Measurements from ENCODE around the gene LTV1. TPM values are rescaled to one million over a fixed set of nuclear protein-coding genes. Genes with fewer than 3 reads are reported as not detected.

LTV1 gene
- total and polyA plus RNA-seq, 9 of the 15 experiments (the other 6 are each of a cell fraction or from before 2014, with no cell fraction given), result 57.9 to 162 (median 119) TPM

- TF ChIP-seq NFYB (IDR thresholded peaks at IDR 0.05; ENCODE audit: extremely low read depth, insufficient read length), result peak; percentile 27
- 0 out of 2 replicates have a peak, but pooled peaks have one; percentile 22 for TF ChIP-seq MECOM (CRISPR knock-in tag; IDR thresholded peaks at IDR 0.05)
- peak; percentile 66 for TF ChIP-seq RBM22 (IDR thresholded peaks at IDR 0.05; ENCODE audit: low read depth, low read length, poor library complexity, severe bottlenecking)
- TF ChIP-seq CREB3L1 (IDR thresholded peaks at IDR 0.05; ENCODE audit: borderline replicate concordance, low read depth), result peak; percentile 91; the same call in 1 of the 2 replicates
- peak; percentile 83 for TF ChIP-seq MTA1 (IDR thresholded peaks at IDR 0.05; ENCODE audit: borderline replicate concordance)
- peak; percentile 72 for TF ChIP-seq CCNT2 (IDR thresholded peaks at IDR 0.05; ENCODE audit: borderline replicate concordance, extremely low read depth, insufficient read length, low read depth, low read length)
- TF ChIP-seq GABPA (tag; conservative IDR thresholded peaks at IDR 0.05; ENCODE audit: low read depth), result peak; percentile 95
- TF ChIP-seq NR2C2 (CRISPR knock-in tag; IDR thresholded peaks at IDR 0.05), result peak; percentile 89
- TF ChIP-seq NR2C2 (tag; IDR thresholded peaks at IDR 0.05), result peak; percentile 57
- TF ChIP-seq BACH1 (tag; IDR thresholded peaks at IDR 0.05), result no peak
- TF ChIP-seq CAMTA2 (CRISPR knock-in tag; conservative IDR thresholded peaks at IDR 0.05), result peak; percentile 85; the same call in 1 of the 2 replicates
- no peak for TF ChIP-seq U2AF1 (optimal IDR thresholded peaks at IDR 0.05; ENCODE audit: low read depth, low read length)
- peak; percentile 87 for TF ChIP-seq NR4A1 (CRISPR knock-in tag; IDR thresholded peaks at IDR 0.05)
- TF ChIP-seq NR4A1 (tag; IDR thresholded peaks at IDR 0.05), result no peak
- no peak for TF ChIP-seq ZNF277 (CRISPR knock-in tag; IDR thresholded peaks at IDR 0.05; ENCODE audit: borderline replicate concordance)
- no peak for TF ChIP-seq ZNF75A (CRISPR knock-in tag; IDR thresholded peaks at IDR 0.05)
- TF ChIP-seq MTA3 (IDR thresholded peaks at IDR 0.05; ENCODE audit: borderline replicate concordance), result peak; percentile 92
- TF ChIP-seq PATZ1 (CRISPR knock-in tag; IDR thresholded peaks at IDR 0.05; ENCODE audit: borderline replicate concordance), result 0 out of 2 replicates have a peak, but pooled peaks have one; percentile 68
- TF ChIP-seq E2F4 (CRISPR knock-in tag; IDR thresholded peaks at IDR 0.05; ENCODE audit: low read depth), result peak; percentile 50; the same call in 1 of the 2 replicates
These were observed at the start of gene LTV1 (continued) for GRCh38 chr6:143842902-143843676.
